Measurements from ENCODE around the gene OR2Y1. TPM values are rescaled to one million over a fixed set of nuclear protein-coding genes. Genes with fewer than 3 reads are reported as not detected.
"Not testable (repeated sequence)": the region's sequence is repeated elsewhere in the genome, so short reads cannot be mapped to it uniquely, and the experiment has no call there.

OR2Y1 gene
- total RNA-seq: not detected
- not detected for polyA plus RNA-seq (2013, experiment 1 of 2)
- not detected for polyA plus RNA-seq (2013, experiment 2 of 2)
- long read RNA-seq, experiment 1: 0 reads
- long read RNA-seq, experiment 2: 0 reads
- long read RNA-seq, experiment 3: 0 reads
- long read RNA-seq, experiment 4: 0 reads

GRCh38 chr5:180739958-180740357 is at the start of gene OR2Y1:
Gene OR2Y1, minus strand, starts transcription at chr5:180740058. Its CDS starts 0 bp downstream, at chr5:180740058.
- Mint-ChIP-seq H3K27me3 (ENCODE audit: insufficient read depth) (peaks cover 55% of the 10 kb centered on the region), H3K27ac (no peak within 1 kb of the TSS)
- 76 to 84% methylated on average over 2 of the region's 2 CpGs for WGBS, 2 experiments (ENCODE audit: insufficient coverage in 1 of 2, insufficient read length in 1 of 2)

GRCh38 chr5:180788651-180789410 is 49.0 kb upstream of the OR2Y1 start:
- H3K4me3 Mint-ChIP-seq; H3K9ac ChIP-seq (ENCODE audit: extremely low read depth, low read length, poor library complexity, severe bottlenecking); H3K9me3 ChIP-seq (ENCODE audit: control insufficient read depth, low read length); H3K27ac Mint-ChIP-seq; H3K27me3 Mint-ChIP-seq (ENCODE audit: insufficient read depth); H3K27me3 ChIP-seq (ENCODE audit: control insufficient read depth, insufficient read depth, low read length, poor library complexity, severe bottlenecking); H3K9me3 Mint-ChIP-seq; H3K27ac ChIP-seq (ENCODE audit: low read depth, low read length); H3K4me3 ChIP-seq (ENCODE audit: low read length): not testable (repeated sequence)
- Mint-ChIP-seq H3K4me1 (peaks cover 32% of the 10 kb centered on the region), H3K36me3 (ENCODE audit: low read depth) (peaks cover 35% of the 10 kb centered on the region)
- Histone ChIP-seq H3K4me1 (ENCODE audit: control insufficient read depth, insufficient read depth, low read length) (peaks cover 25% of the 10 kb centered on the region), H3K36me3 (ENCODE audit: control insufficient read depth, insufficient read depth, low read length) (peaks cover 46% of the 10 kb centered on the region)
- 98% methylated on average over 7 to 19 of the region's 19 CpGs for WGBS, 2 experiments (ENCODE audit: insufficient coverage in 1 of 2, insufficient read length in 1 of 2)
- peak; percentile 44 for DNase-seq

More at GRCh38 chr5:180739958-180740357, at the start of gene OR2Y1:
- Histone ChIP-seq H3K36me3 (ENCODE audit: control insufficient read depth, insufficient read depth, low read length) (no peaks in the 10 kb centered on the region), H3K4me3 (ENCODE audit: low read length) (no peak within 1 kb of the TSS), H3K9ac (ENCODE audit: extremely low read depth, low read length, poor library complexity, severe bottlenecking) (no peak within 1 kb of the TSS), H3K9me3 (ENCODE audit: control insufficient read depth, low read length) (no peaks in the 10 kb centered on the region), H3K4me1 (ENCODE audit: control insufficient read depth, insufficient read depth, low read length) (no peaks in the 10 kb centered on the region), H3K27me3 (ENCODE audit: control insufficient read depth, insufficient read depth, low read length, poor library complexity, severe bottlenecking) (peaks cover 50% of the 10 kb centered on the region), H3K27ac (ENCODE audit: low read depth, low read length) (no peak within 1 kb of the TSS)
- Mint-ChIP-seq H3K4me1 (no peaks in the 10 kb centered on the region), H3K36me3 (ENCODE audit: low read depth) (no peaks in the 10 kb centered on the region), H3K9me3 (no peaks in the 10 kb centered on the region), H3K4me3 (no peak within 1 kb of the TSS)
- no peak for TF ChIP-seq CTCF (conservative IDR thresholded peaks at IDR 0.05)
- DNase-seq: no peak

GRCh38 chr5:180787711-180788431 is 48.0 kb upstream of the OR2Y1 start:
- no peak for TF ChIP-seq CTCF (conservative IDR thresholded peaks at IDR 0.05)
- peaks cover 30% of the 10 kb centered on the region for H3K36me3 Mint-ChIP-seq (ENCODE audit: low read depth)
- H3K27ac Mint-ChIP-seq: peak overlapping the region; percentile 45
- H3K4me3 ChIP-seq (ENCODE audit: low read length): no peak overlapping the region
- H3K4me1 Mint-ChIP-seq: peaks cover 32% of the 10 kb centered on the region
- peaks cover 39% of the 10 kb centered on the region for H3K36me3 ChIP-seq (ENCODE audit: control insufficient read depth, insufficient read depth, low read length)
- no peak overlapping the region for H3K4me3 Mint-ChIP-seq
- peak; percentile 83 for DNase-seq
- peak overlapping the region; percentile 97 for H3K27ac ChIP-seq (ENCODE audit: low read depth, low read length)
- no peaks in the 10 kb centered on the region for H3K9me3 ChIP-seq (ENCODE audit: control insufficient read depth, low read length)
- WGBS, 2 experiments (ENCODE audit: insufficient coverage in 1 of 2, insufficient read length in 1 of 2): 72 to 87% methylated on average over 13 to 20 of the region's 20 CpGs
- no peak overlapping the region for H3K9ac ChIP-seq (ENCODE audit: extremely low read depth, low read length, poor library complexity, severe bottlenecking)
- no peaks in the 10 kb centered on the region for H3K9me3 Mint-ChIP-seq
- no peaks in the 10 kb centered on the region for H3K27me3 ChIP-seq (ENCODE audit: control insufficient read depth, insufficient read depth, low read length, poor library complexity, severe bottlenecking)
- H3K27me3 Mint-ChIP-seq (ENCODE audit: insufficient read depth): no peaks in the 10 kb centered on the region
- H3K4me1 ChIP-seq (ENCODE audit: control insufficient read depth, insufficient read depth, low read length): peaks cover 25% of the 10 kb centered on the region

Measured in endodermal cell (in vitro differentiated cells).